ENCODE measurements around the gene HEBP2.

HEBP2 gene

DNA sequence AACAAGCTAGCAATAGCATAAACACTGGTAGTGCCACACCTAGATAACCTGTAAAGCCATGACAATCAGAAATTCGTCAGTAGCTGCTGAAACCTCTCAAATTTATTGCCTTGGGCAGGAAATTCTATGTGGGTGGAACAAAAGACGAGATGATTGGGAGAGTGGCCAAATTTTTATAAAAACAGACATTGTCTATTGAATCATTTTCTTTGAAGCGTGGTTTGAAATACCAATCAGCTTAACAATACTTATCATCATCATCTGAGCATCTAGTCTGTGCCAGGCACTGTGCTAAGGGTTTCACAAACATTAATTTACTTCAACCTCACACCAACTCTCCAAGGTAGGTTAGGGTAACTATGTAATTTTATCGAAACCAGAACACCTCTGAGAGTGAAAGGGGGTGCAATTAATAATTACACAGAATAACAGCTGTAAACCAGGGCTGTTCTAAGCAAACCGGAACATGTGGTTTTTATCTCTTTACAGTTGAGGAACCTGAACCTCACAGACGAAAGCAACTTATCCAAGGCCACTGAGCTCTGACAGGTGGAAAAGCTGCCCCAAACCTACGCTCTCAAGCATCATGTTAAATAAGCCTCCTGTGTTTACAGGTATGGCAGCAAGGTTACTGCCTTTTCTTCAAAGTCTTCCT lies 51.9 kb downstream of the HEBP2 start:
- DNase-seq (ENCODE audit: low spot score): peak; percentile 30

- no peak for DNase-seq (ENCODE audit: low spot score)
Measured at GRCh38 chr6:138456401-138456790, 52.4 kb downstream of the HEBP2 start.

GRCh38 chr6:138461647-138462046 lies 57.6 kb downstream of the HEBP2 start:
- DNase-seq (ENCODE audit: low spot score): no peak

DNA sequence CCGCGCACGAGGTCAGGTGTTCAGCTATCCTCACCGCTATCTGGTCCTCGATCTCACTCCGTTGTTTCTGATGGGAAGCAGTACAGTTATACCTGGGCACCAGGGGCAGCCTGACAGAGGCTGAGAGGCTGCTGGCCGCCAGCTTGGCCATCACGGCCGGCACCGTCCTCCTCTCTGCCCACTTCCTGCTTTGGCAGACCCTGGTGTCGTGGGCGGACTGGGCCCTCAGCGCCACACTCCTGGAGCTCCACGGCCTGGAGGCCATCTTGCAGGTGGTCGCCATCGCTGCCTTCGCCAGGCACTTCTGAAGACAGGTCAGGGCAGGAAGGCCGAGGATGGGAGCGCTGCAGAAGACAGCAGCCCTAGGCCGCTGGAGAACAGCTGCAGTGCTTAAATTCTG lies 60.1 kb downstream of the HEBP2 start:
- DNase-seq (ENCODE audit: low spot score): no peak

- no peak for DNase-seq (ENCODE audit: low spot score)
Measured at GRCh38 chr6:138465007-138465645, 61.1 kb downstream of the HEBP2 start.

DNA sequence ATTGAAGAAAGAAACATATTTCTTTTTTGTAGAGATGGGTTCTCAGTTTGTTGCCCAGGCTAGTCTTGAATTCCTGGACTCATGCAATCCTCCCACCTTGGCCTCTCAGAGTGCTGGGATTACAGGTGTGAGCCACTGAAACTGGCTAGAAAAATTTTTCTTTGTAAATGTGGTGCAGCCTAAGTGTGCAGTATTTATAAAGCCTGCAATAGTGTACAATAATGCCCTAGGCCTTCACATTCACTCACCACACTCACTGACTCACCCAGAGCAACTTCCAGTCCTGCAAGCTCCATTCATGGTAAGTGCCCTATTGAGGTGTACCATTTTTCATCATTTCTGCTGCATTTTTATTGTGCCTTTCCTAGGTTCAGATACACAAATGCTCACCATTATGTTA lies 63.9 kb downstream of the HEBP2 start:
- DNase-seq (ENCODE audit: low spot score): no peak

- DNase-seq (ENCODE audit: low spot score): no peak
Measured at GRCh38 chr6:138468320-138469015, 64.4 kb downstream of the HEBP2 start.

Measured in germinal center (tissue), 1 donor.